Occipital lobe (tissue), 3 donors: ENCODE measurements around the gene SGSM2. TPM values are rescaled to one million over a fixed set of nuclear protein-coding genes. Genes with fewer than 3 reads are reported as not detected.

ENCODE experiments used
- DNase-seq: peaks from one replicate; lab custom pipeline; 2025; lab: John Stamatoyannopoulos, UW
- small RNA-seq: library from RNA; depleted of rRNA; stranded (forward); fragments of <200 nt; gene quantifications from one replicate; pipeline ENCODE3, GENCODE V24; 2014
- total RNA-seq: library from RNA; depleted of rRNA; stranded (reverse); fragments of >200 nt; gene quantifications from one replicate; pipeline ENCODE4 v1.2.3, GENCODE V29; 2014

Gene SGSM2
- total RNA-seq, 1 donor from 2014 or later = 63.5 TPM

DNA sequence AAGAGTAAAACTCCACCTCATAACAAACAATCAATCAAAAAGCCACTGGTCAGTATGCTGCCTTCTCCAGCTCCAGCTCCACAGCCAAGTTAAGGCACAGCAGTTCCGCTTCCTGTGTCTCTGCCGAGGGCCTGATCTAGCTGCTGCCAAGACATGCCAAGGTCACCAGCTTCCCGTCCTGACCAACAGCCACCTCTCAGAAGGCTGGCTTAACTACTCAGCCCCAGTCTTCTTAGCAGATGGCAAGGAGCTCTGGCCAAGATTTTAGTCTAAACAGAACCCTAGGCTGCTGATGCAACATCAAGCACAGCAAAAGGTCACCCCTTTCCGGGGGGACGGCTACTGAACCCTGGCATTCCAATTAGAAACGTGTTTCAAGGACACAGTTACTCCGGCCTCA lies 81.3 kb downstream of the SGSM2 start:
- no peak for DNase-seq

DNA sequence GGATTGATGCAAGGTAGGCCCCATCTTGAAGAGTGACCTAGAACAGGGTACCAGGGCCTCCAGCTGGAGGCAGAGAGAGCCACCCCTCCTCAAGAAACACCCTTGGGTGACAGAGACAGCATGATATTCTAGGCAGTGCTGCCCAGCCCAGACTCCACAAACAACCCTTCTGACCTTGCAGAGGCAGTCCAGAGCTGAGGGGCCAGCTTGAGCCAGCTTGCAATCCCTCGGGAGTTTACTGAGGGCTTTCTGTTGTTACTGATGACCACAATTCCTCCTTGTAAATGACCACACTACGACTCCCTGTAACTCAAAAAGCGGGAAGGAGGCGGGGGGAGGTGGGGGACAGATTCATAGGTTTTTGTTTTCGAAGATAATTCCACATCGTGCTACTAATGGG lies 82.2 kb downstream of the SGSM2 start:
- DNase-seq = no peak

DNA sequence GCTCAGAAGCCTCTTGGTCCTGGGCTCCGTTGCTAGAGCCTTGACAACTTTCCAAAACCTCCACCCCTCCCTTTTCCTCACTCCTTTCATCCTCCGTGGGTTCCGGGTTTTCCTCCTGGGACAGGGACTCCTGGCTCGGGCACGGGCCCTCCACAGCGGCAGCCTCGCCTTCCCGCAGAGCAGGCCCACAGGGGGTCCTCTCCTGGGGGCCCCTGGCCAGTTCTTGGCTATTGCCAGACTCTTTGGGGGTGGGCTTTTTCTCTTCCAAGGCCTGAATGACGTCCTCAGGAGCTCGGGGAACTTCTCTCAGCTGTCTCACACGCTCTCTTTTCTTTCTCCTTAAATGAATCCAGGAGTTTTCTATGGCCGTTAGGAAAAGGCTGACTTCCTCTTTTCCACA lies 82.9 kb downstream of the SGSM2 start:
- no peak for DNase-seq

DNA sequence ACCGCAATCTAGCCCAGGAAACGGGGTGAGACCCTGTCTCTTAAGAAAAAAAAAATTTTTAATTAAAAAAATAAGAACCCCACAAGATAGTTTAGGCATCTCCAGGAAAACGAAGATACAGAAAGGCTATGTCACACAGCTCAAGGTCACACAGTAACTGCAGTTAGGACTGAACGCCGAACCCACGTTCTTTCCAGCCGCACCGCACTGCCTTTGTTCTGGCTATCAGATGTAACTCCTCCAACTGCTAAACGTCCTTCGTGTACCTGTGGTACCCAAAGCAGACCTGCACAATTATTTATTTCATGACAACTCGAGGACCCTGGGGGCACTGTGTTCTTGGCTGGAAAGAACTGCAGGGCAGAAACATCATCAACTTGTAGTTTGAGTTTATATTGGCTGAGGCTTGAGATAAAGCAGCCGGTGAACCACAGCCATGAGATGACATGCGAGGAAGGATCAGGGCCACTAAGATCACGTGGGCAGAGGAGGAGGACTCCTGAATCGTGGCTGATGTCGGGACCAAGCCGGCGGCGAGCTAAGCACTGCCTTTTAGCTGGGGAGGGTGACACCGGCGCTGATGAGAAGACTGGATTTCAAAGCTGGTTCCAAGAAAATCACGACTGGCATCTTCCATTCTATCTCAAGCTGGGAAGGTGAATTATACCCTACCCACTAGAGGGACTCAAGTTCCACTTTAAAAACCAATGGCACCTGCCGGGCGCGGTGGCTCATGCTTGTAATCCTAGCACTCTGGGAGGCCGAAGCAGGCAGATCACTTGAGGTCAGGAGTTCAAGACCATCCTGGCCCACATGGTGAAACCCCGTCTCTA lies 84.2 kb downstream of the SGSM2 start:
- no peak for DNase-seq

DNA sequence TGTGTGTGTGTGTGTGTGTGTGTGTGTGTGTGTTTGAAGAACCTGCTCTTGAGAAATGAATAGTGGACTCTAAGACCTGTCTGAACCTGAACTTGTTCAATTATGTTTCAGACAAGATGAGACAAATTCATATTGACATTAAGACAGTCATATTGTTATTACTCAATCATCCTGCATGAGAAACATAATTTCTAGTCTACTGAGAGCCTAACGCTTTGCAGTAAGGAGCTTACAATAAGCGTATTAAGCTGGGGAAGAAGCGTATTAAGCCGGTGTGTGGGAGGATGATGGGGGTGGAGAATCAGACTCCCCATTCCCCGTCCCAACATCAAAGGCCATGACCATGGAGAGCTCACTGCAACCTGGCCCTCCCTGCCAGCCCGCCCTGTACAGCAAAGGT lies 86.0 kb downstream of the SGSM2 start:
- no peak for DNase-seq

DNA sequence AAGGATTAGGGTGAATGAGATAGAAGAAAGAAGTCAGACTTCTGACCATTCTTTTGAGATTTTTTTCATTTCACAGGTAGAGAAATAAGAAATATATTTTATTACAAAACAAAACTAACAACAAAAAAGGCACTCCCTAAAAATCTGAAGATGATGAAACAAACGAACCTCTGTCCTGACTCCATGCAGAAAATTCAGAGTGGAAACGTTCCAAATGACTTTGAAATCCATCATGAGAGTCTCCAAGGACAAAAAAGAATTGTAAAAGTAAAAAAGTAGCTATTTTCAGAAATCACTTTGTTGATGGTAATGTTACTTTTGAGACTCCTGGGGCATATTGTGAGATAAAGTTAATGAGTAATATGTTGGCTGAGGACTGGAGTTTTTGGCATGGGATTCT lies 89.9 kb downstream of the SGSM2 start:
- no peak for DNase-seq

DNA sequence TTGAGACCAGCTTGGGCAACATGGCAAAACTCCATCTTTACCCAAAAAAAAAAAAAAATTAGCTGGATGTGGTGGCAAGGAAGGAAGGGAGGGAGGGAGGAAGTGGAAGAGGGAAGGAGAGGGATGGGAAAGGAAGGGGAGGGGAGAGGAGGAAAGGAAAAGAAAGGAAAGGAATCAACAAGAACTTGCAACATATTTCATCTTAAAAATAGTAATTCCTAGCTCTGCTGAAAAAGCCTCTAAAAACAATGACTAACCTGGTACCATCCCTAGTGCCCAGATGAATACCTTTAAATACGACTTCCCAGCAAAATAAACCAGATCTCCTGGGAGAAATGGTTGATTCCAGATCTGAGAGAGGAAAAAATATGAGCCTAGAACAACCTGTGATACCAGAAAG lies 90.6 kb downstream of the SGSM2 start:
- no peak for DNase-seq

Small RNA genes lying within 50 kb of the gene (small RNA-seq; reads per million reads assigned to genes)
- gene AC006435.3 = not detected
- gene AC006435.4 = not detected
- gene SNORD91A = 630 reads per million, percentile 98 among the genes with 10 or more reads in this experiment
- 83.8 reads per million, percentile 96 among the genes with 10 or more reads in this experiment for gene SNORD91B

Other genes starting within 250 kb of the SGSM2 start
- gene SMG6, start 33.7 kb upstream of the SGSM2 start, total RNA-seq = 19.8 TPM
- 57.9 TPM for gene SRR, start 33.6 kb upstream of the SGSM2 start, total RNA-seq
- gene TSR1, start 1.0 kb upstream of the SGSM2 start, total RNA-seq = 26.5 TPM
- 7.6 TPM for gene MNT, start 63.6 kb downstream of the SGSM2 start, total RNA-seq
- gene METTL16, start 174.4 kb downstream of the SGSM2 start, total RNA-seq = 17.0 TPM